ENCODE results near the gene REXO1. TPM values are rescaled to one million over a fixed set of nuclear protein-coding genes. Genes with fewer than 3 reads are reported as not detected.

REXO1 gene
- total and polyA plus RNA-seq, 2 of the 8 experiments (the other 6 are each of a cell fraction or from before 2014, with no cell fraction given) = 42.4 to 44.3 TPM

- TF ChIP-seq, protein P1, sequence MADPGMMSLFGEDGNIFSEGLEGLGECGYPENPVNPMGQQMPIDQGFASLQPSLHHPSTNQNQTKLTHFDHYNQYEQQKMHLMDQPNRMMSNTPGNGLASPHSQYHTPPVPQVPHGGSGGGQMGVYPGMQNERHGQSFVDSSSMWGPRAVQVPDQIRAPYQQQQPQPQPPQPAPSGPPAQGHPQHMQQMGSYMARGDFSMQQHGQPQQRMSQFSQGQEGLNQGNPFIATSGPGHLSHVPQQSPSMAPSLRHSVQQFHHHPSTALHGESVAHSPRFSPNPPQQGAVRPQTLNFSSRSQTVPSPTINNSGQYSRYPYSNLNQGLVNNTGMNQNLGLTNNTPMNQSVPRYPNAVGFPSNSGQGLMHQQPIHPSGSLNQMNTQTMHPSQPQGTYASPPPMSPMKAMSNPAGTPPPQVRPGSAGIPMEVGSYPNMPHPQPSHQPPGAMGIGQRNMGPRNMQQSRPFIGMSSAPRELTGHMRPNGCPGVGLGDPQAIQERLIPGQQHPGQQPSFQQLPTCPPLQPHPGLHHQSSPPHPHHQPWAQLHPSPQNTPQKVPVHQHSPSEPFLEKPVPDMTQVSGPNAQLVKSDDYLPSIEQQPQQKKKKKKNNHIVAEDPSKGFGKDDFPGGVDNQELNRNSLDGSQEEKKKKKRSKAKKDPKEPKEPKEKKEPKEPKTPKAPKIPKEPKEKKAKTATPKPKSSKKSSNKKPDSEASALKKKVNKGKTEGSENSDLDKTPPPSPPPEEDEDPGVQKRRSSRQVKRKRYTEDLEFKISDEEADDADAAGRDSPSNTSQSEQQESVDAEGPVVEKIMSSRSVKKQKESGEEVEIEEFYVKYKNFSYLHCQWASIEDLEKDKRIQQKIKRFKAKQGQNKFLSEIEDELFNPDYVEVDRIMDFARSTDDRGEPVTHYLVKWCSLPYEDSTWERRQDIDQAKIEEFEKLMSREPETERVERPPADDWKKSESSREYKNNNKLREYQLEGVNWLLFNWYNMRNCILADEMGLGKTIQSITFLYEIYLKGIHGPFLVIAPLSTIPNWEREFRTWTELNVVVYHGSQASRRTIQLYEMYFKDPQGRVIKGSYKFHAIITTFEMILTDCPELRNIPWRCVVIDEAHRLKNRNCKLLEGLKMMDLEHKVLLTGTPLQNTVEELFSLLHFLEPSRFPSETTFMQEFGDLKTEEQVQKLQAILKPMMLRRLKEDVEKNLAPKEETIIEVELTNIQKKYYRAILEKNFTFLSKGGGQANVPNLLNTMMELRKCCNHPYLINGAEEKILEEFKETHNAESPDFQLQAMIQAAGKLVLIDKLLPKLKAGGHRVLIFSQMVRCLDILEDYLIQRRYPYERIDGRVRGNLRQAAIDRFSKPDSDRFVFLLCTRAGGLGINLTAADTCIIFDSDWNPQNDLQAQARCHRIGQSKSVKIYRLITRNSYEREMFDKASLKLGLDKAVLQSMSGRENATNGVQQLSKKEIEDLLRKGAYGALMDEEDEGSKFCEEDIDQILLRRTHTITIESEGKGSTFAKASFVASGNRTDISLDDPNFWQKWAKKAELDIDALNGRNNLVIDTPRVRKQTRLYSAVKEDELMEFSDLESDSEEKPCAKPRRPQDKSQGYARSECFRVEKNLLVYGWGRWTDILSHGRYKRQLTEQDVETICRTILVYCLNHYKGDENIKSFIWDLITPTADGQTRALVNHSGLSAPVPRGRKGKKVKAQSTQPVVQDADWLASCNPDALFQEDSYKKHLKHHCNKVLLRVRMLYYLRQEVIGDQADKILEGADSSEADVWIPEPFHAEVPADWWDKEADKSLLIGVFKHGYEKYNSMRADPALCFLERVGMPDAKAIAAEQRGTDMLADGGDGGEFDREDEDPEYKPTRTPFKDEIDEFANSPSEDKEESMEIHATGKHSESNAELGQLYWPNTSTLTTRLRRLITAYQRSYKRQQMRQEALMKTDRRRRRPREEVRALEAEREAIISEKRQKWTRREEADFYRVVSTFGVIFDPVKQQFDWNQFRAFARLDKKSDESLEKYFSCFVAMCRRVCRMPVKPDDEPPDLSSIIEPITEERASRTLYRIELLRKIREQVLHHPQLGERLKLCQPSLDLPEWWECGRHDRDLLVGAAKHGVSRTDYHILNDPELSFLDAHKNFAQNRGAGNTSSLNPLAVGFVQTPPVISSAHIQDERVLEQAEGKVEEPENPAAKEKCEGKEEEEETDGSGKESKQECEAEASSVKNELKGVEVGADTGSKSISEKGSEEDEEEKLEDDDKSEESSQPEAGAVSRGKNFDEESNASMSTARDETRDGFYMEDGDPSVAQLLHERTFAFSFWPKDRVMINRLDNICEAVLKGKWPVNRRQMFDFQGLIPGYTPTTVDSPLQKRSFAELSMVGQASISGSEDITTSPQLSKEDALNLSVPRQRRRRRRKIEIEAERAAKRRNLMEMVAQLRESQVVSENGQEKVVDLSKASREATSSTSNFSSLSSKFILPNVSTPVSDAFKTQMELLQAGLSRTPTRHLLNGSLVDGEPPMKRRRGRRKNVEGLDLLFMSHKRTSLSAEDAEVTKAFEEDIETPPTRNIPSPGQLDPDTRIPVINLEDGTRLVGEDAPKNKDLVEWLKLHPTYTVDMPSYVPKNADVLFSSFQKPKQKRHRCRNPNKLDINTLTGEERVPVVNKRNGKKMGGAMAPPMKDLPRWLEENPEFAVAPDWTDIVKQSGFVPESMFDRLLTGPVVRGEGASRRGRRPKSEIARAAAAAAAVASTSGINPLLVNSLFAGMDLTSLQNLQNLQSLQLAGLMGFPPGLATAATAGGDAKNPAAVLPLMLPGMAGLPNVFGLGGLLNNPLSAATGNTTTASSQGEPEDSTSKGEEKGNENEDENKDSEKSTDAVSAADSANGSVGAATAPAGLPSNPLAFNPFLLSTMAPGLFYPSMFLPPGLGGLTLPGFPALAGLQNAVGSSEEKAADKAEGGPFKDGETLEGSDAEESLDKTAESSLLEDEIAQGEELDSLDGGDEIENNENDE (IDR thresholded peaks at IDR 0.05; ENCODE audit: insufficient replicate concordance, low read length) = no peak
- TF ChIP-seq RNF2 (IDR thresholded peaks at IDR 0.05; ENCODE audit: borderline replicate concordance, low read depth, low read length, missing control alignments, poor library complexity, severe bottlenecking) (no peak), KDM4A (IDR thresholded peaks at IDR 0.05; ENCODE audit: low read depth, low read length, severe bottlenecking) (no peak), NANOG (IDR thresholded peaks at IDR 0.05; ENCODE audit: insufficient read depth, low read depth, low read length, poor library complexity, severe bottlenecking) (no peak), CBX5 (IDR thresholded peaks at IDR 0.05; ENCODE audit: low read depth, low read length) (no peak), BRCA1 (IDR thresholded peaks at IDR 0.05; ENCODE audit: low read depth, low read length) (no peak), ASH2L (IDR thresholded peaks at IDR 0.05; ENCODE audit: low read length) (no peak), SP1 (IDR thresholded peaks at IDR 0.05; ENCODE audit: low read depth, low read length) (no peak), POLR2A (IDR thresholded peaks at IDR 0.05; ENCODE audit: control extremely low read depth in 1 of 2, low read depth in 2 of 2, low read length in 2 of 2) (no peak)
Measured at GRCh38 chr19:1823020-1823419, 25.3 kb downstream of the REXO1 start (continued).

Measured in H1 (cell line).